LHCN-M2 (cell line): ENCODE measurements around the gene NEMP1. TPM values are rescaled to one million over a fixed set of nuclear protein-coding genes. Genes with fewer than 3 reads are reported as not detected.

Experiments
- total RNA-seq: library from RNA; depleted of rRNA; stranded (reverse); fragments of >200 nt; gene quantifications from 2 replicates; pipeline ENCODE4 v1.2.3, GENCODE V29; 2014; rRNA removed

Gene NEMP1
- total RNA-seq, 1 experiment from 2014 or later: 37.3 TPM

Other genes with a start within 250 kb of the NEMP1 start
- gene SDR9C7, start 144.4 kb downstream of the NEMP1 start, total RNA-seq: not detected in 2 replicates
- not detected in 2 replicates for gene RDH16, start 121.2 kb downstream of the NEMP1 start, total RNA-seq
- gene ZBTB39, start 72.2 kb downstream of the NEMP1 start, total RNA-seq: 3.9 and 4.9 TPM in 2 replicates
- gene TAC3, start 62.3 kb downstream of the NEMP1 start, total RNA-seq: 1.5 TPM in 2 replicates
- 0.06 TPM in 1 of 2 replicates, not detected in the other for gene MYO1A, start 28.7 kb downstream of the NEMP1 start, total RNA-seq
- gene NAB2, start 10.3 kb upstream of the NEMP1 start, total RNA-seq: 53.8 and 55.9 TPM in 2 replicates
- 82.6 and 89.3 TPM in 2 replicates for gene STAT6, start 32.6 kb upstream of the NEMP1 start, total RNA-seq
- gene LRP1, start 49.7 kb upstream of the NEMP1 start, total RNA-seq: 89.0 and 99.6 TPM in 2 replicates
- not detected in 2 replicates for gene LRP1-AS, start 68.8 kb upstream of the NEMP1 start, total RNA-seq
- 1.2 and 1.4 TPM in 2 replicates for gene NXPH4, start 138.0 kb upstream of the NEMP1 start, total RNA-seq
- 143 and 171 TPM in 2 replicates for gene SHMT2, start 150.9 kb upstream of the NEMP1 start, total RNA-seq
- 10.0 and 29.8 TPM in 2 replicates for gene STAC3, start 172.4 kb upstream of the NEMP1 start, total RNA-seq